LoVo (cell line): ENCODE results near the gene HCST.
A peak's percentile ranks its signal among the peaks of the same experiment; 100 is the strongest.
"Not testable (repeated sequence)": the region's sequence is repeated elsewhere in the genome, so short reads cannot be mapped to it uniquely, and the experiment has no call there.

Experiments
- DNase-seq: peaks from one replicate; pipeline ENCODE4 v3.0.0-alpha.2; 2016; ENCODE audit warnings: low spot score

HCST gene

DNA sequence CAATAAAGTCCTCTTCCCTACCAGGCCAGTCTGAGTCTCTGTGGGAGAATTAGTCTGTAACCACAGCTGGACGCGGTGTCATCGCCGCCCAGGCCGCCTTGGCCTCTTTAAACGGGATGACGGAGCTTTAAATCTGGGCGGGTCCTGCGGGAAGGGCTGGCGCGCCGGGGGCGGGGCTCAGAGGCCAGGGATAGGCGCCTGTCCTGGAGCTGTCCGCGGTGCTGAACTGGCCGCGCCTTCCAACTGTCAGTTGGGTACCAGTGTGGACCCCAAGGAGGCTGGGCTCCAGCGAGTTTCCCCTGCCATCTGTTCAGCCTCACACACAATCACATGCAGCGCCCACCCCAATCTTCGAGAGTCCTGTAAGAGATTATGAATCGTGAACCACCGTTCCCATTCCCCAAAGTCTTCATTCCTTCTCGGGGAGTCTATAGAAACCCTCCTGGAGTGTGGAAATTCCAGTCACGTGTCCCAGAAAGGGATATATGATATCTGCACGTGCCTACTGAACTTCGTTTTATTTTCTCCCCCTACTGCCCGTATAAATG is 22.5 kb upstream of the HCST start:
- peak; percentile 84 for DNase-seq

DNA sequence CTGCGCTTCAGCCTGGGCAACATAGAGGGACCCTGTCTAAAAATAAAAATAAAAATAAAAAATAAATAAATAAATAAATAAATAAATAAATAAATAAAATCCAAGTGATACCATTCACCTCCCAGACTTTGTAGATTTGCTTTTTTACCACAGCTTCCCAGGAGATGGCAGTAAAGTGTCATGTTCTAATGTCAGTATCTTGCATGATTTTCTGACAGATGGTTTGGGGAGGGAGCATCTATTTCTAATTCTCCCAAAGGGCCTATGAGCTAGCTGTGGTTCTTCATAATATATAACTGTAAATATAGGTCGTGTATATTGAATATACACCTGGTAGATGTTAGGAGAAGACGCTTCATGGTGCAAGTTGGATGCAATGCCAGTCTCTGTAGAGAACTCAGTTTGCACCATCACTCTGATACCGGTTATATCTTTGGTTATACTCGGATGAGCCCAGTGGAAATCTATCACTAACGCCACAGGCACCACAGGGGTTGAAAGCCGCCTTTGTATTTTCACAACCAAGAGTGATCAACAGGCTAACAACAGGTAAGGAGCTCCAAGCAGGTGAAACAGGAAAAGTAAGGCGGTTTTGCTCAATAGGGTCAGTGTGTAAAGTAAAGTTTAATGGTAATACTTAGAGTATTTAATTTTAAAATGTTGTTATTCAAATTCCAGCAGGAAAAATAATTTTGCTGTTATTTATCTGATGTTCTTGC is 20.1 kb upstream of the HCST start:
- peak; percentile 43 for DNase-seq

DNA sequence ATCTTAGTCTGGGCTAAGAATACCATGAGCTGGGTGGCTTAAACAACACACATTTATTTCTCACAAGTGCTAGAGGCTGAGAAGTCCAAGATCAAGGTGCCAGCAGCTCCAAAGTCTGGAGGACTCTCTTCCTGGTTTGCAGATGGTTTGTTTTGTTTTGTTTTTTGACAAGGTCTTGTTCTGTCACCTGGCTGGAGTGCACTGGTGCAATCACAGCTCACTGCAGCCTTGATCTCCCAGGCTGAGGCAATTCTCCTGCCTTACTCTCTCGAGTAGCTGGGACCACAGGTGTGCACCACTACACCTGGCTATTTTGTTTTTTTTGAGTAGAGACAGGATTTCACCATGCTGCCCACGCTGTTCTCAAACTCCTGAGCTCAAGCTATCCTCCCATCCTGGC is 18.4 kb upstream of the HCST start:
- DNase-seq: no peak

DNA sequence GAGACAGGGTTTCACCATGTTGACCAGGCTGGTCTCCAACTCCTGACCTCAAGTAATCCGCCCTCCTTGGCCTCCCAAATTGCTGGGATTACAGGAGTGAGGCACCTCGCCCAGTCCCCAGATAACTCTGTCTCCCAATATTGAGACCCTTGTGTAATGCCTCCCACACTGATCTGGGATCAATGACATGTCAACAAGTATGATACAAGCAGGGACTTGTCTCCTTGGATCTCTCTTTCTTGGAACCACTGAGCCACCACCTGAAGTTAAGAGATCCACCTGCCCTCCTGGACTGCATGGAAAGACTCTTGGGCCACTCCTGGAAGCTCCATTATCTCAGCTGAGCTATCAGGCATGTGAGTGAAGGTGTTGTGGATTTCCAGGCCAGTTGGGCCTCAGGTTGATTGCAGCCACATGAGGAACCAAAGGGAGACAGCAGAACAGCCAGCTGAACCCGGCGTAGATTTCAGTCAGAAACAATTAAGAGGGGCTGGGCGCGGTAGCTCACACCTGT is 17.0 kb upstream of the HCST start:
- DNase-seq: no peak

DNA sequence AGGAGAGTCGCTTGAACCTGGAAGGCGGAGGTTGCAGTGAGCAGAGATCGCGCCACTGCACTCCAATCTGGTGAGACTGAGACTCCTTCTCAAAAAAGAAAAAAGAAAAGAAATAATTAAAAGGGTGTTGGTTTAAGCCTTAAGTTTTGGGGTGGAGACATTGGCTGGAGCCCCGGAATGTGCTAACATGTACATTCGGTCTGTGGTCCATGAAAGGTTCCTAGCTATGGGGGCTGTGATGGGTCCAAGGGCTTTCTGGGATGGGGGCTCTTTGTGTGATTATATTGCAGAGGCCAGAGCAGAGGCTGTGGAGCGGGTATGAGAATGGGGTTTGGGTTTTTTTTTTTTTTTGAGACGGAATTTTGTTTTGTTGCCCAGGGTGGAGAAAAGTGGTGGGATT is 16.4 kb upstream of the HCST start:
- no peak for DNase-seq

DNA sequence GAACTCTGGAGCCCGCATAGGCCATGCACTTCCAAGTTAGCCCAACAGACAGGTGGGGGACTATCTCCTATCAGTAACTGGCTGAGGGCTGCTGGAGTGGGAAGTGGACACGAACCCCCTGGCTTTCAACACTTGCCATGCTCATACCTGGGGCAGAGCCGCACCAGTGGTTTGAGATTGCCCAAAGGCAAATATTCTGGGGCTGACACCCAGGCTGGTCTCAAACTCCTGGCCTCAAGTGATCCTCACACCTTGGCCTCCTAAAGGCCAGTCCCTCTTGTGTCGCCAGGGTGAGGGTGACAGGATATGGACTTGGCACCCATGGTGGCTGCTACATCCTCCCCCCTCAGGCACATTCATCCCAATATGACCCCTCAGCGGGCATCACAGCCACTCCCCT is 15.1 kb upstream of the HCST start:
- DNase-seq: no peak

DNA sequence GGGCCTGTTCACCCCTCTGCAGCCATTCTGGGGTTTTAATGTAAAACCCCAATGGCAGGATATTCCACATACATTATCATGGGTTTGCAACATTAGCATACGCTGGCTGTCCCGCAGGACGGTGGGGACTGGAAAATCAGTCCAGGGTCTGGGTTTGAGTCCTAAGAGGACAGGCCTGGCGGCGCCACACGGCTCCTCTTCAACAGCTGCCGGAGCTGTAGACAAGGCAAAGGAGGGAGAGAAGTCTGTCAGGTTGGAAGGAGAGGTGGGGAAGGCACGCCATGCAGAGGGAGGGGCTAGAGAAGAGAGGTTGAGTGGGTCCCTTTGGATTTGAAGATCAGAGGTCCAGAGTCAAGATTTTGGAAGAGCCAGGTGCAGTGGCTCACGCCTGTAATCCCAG is 13.9 kb upstream of the HCST start:
- DNase-seq: no peak

DNA sequence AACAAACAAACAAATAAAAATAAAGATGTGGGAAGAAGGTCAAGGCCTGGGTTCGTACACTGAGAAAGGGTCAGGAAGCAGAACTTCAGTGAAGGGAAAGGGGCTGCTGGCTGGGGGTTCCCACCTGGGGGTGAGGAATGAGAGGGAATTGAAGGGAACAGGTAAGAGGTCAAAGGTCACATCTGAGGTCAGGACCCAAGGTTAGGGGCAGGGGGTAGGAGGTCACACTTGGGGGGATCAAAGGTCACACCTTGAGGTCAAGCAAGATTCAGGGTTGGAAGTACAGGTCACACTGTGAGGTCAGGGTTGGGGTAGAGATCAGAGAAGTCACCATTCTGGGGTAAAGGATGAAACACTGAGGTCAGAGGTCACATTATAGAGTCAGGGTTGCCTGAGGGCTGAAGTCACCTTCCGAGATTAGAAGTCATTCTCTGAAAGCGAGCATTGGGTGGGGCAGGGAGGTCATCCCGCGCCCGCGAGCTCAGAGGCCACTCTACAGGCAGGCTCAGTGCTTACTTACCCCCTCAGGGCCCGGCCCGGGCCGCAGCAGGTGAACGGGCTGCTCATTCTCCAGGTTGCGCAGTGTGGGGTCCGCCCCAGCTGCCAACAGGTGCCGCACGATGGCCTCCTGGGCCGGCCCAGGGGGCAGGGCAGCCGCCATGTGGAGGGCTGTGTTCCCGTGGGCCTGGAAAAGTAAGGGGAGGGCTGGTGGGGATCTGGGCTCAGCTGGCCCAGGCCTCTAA is 12.8 kb upstream of the HCST start:
- DNase-seq: no peak

DNA sequence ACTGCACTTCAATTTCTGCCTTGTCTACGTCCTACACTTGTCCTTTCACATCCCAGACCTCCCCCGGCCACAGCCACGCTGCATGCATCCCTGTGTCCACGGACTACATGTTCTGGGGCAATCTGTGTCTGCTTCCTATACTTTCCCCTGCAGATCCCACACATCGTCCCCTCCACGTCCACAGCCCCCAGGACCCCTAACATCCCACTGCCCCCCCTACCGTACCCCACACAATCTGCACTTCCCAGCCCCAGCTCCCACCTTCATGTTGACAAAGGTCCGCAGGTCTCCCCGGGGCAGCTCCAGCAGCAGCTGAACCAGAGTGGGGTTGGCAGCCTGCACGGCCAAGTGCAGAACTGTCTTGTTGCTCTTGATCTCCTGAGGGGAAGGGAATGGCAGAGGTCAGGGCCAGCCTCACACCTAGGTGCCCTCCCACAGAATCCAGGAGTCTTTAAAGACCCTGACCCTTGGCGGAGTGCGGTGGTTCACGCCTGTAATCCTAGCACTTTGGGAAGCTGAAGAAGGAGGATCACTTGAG is 12.1 kb upstream of the HCST start:
- DNase-seq: no peak

DNA sequence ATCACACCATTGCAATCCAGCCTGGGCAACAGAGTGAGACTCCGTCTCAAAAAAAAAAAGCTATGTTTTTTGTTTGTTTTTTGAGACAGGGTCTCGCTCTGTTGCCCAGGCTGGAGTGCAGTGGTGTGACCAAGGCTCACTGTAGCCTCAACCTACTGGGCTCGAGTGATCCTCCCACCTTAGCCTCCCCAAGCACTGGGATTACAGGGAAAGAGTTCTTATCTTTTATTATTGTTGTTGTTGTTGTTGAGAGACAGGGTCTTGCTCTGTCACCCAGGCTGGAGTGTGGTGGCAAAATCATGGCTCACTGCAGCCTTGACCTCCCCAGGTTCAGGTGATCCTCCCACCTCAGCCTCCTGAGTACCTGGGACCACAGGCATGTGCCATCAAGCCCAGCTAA is 10.5 kb upstream of the HCST start:
- DNase-seq: not testable (repeated sequence)

DNA sequence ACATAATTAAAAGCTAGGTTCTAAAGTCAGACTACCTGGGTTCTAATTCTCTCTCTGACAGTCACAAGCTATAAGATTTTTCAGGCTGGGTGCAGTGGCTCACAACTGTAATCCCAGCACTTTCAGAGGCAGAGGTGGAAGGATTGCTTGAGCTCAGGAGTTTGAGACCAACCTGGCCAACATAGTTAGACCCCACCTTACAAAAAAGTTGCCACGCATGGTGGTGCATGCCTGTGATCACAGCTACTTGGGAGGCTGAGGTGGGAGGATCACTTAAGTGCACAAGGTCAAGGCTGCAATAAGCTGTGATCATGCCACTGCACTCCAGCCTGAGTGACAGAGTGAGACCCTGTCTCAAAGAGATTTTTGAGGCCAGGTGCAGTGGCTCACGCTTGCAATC is 8.0 kb upstream of the HCST start:
- no peak for DNase-seq

DNA sequence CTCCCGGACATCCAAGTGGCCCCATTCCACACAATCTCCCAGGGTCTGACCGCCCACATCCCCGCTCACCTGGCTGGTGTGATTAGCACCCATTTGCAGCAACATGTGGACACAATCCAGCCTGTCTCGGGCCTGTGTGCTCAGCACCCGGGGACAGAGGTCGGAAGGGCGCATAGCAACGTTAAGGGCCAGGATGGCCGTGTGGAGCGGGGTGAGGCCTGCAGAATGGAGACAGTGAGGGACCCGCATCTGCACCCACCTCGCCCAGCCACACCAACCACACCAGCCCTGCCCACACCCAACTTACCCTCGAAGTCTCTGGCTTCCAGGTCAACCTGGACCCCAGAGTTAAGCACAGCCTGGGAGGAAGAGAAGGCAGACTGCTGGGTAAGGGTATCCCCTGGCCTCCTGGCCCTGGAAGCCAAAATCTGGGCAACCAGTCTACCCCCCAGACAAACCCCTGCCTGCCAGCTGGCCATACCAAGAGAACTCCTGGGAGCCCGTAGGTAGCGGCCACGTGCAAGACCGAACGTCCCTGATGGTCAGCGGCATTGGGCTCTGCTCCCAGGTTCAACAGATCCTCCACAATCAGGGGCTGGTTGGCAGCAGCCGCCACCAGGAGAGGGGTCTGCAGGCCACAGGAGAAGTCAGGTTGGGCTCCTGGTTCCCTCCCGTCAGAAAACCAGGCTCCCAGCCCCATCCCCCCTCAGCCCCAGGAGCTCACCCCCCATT is 6.3 kb upstream of the HCST start:
- DNase-seq: no peak

DNA sequence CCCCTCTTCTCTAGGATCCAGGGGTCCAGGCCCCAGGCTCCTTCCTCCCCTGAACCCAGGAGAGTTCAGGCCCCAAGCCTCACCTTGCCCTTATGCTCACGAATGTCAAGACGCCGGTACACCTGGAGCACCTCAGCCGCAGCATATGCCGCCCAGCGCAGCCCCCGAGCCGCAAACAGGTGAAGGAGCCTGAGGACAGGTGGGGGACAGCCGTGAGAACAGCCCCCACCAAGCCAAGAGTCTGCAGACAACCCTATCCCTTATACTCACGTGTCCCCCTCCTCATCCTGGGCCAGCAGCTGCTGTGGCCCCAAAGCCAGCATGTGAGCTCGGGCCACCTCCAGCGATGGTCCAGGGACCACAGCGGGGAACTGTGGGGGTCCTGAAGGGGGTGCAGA is 5.7 kb upstream of the HCST start:
- no peak for DNase-seq

DNA sequence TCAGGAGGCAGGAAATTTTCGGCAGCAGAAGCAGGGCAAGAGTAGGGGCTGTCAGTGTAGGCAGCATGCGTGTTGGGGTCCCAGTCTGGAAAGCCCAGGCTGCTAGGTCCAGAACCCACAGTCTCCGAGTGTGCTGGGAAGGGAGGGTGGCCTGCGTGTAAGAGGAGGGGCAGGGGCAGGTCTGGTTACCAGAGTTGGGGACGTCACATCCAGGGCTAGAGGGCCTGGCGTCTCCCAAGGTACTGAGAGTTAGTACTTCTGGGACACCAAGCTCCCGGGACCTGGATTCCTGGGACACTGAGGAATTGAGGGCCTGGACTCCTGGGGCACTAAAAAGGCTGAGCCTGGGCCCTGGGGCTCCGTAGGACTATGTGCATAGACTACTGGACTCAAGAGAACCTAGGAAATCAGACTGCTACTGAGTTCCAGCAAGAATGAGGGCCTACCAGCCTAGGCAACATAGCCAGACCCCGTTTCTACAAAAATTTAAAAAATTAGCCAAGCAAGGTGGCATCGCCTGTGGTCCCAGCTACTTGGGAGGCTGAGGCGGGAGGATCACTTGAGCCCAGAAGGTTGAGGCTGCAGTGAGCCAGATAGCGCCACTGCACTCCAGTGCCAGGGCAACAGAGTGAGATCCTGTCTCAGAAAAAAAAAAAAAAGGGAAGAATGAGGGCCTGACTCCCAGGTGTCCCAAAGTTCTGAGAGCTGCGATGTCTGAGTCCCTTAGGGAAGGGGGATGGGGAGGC is 4.5 kb upstream of the HCST start:
- DNase-seq: no peak

DNA sequence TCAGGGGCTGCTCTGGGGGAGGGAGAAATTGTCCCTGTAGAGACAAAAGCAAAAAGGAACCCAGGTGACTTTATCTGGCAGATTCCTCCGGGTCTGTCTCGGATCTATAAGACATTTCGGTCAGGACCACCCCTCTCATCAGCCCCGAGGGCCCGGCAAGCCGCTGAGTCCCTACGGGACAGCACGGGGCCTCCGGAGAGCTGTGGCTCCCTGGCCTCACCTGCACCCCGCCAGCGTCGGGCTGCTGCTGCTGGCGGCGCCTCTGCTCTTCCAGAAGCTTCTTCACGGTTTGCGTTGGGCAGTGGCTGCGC is 3.9 kb upstream of the HCST start:
- no peak for DNase-seq

DNA sequence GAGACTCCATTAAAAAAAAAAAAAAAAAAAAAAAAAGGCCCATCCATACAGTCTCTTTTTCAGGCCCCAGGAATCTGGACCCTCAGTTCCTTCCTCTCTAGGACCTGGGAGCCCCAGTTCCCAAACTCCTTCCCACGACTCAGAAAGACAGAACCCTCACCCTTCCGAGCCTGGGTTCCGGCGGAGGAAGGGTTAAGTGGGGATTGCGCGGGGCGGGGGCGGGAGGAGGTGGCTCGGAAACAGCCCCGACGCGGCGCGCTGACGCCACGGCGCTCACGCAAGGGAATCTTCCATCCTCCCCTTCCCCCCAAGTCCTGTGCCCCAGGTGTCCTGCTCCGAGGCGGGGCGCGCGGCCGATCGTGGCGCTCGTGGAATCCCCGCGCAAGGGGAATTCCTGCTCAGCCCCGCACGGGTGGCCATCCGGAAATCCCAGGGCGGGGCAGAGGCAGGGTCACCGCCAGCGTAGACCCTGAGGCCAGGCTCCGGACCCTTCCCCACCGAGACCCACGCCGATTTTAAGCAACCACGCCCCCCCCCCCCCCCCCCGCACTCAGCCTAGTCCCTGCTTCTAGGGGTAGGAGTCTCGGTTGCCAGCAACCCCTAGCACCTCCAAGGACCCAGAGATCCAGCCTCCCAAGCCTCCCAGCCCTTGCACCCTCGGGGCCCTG is 2.6 kb upstream of the HCST start:
- peak; percentile 82 for DNase-seq

DNA sequence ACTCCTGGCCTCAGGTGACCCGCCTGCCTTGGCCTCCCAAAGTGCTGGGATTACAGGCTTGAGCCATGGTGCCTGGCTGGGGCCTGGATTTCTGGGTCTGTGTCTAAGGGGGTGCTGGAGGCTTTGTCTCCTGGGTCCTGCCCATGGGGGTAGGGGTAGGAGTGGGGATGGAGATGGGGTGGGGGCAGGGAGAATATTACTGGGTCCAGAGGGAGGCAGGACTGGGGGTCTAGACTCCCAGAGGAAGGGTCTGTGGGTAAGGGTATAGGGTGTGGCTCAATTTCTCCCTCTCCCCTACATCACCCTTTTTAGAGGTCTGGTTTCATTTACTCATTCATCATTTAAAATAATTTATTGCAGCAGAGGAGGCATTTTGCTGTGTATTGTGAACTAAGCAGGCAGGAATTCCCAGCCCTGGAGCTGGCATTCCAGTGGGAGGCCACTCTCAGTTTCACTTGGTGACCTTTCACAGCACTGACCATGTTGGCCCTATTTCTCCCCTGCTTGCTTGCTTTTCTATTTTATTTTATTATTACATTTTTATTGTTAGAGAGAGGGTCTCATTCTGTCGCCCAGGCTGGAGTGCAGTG is 1.2 kb upstream of the HCST start:
- DNase-seq: no peak

DNA sequence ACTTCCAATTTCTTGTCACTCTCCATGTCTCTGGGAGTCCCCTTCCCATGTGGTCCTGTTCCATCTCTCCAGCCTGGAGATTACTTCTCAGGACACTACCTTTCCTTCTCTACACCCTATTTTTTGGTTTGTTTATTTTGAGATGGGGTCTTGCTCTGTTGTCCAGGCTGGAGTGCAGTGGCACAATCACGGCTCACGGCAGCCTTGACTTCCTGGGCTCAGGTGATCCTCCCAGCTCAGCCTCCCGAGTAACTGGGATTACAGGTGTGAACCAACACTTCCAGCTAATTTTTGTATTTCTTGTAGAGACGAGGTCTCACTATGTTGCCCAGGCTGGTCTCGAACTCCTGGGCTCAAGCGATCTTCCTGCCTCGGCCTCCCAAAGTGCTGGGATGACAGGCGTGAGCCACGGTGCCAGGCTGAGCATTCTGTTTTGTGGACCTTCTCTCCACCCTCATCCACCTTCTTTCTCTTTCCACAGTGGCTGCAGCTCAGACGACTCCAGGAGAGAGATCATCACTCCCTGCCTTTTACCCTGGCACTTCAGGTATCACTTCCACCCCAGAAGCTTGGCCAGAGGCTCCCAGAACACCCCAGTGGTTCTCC is 644 bp downstream of the HCST start:
- DNase-seq: no peak

DNA sequence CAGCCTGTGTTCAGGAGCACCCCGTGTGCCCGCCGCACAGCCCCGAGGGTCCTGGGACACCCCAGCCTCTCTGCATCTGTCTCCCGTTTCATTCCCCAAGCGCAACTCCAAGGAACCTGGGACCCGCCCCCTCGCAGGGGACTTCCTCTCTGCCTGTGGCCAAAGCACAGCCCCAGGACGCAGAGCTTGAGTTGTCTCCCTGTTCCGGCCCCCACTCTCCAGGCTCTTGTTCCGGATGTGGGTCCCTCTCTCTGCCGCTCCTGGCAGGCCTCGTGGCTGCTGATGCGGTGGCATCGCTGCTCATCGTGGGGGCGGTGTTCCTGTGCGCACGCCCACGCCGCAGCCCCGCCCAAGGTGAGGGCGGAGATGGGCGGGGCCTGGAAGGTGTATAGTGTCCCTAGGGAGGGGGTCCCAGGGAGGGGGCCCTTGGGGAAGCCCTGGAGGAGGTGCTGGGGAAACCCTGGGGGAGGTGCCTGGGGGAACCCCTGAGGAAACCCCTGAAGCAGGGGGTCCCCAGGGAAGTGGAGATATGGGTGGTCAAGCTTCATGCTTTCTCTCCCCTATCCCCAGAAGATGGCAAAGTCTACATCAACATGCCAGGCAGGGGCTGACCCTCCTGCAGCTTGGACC is 1.3 kb downstream of the HCST start:
- no peak for DNase-seq
